H9 (cell line): ENCODE measurements around the gene POU2AF3. TPM values are rescaled to one million over a fixed set of nuclear protein-coding genes. Genes with fewer than 3 reads are reported as not detected.

Experiments
- DNase-seq: peaks from one replicate; pipeline ENCODE4 v3.0.0-alpha.2; 2017
- H2AFZ ChIP-seq: one replicate; pipeline ENCODE4 v1.6.1; 2013; ENCODE audit warnings: mild to moderate bottlenecking, low read length, control low read depth, moderate library complexity
- H2AK5ac ChIP-seq: 2 replicates; pipeline ENCODE4 v1.6.1; 2013; ENCODE audit warnings: low read length, control low read depth, mixed read lengths; ENCODE audit not compliant: insufficient read length
- H2BK120ac ChIP-seq: one replicate; pipeline ENCODE4 v1.6.1; 2013; ENCODE audit warnings: low read depth, mild to moderate bottlenecking, low read length, control low read depth, inconsistent platforms; ENCODE audit not compliant: poor library complexity, severe bottlenecking
- H2BK12ac ChIP-seq: 2 replicates; pipeline ENCODE4 v1.6.1; 2013; ENCODE audit warnings: low read length, control low read depth, mixed read lengths, low read depth; ENCODE audit not compliant: insufficient read length
- H2BK15ac ChIP-seq: 2 replicates; pipeline ENCODE4 v1.6.1; 2013; ENCODE audit warnings: low read depth, low read length, control low read depth
- H2BK20ac ChIP-seq: one replicate; pipeline ENCODE4 v1.6.1; 2013; ENCODE audit warnings: low read depth, mild to moderate bottlenecking, low read length, control low read depth, inconsistent platforms; ENCODE audit not compliant: poor library complexity, severe bottlenecking
- H2BK5ac ChIP-seq: 2 replicates; pipeline ENCODE4 v1.6.1; 2013; ENCODE audit warnings: low read length, control low read depth, mixed read lengths; ENCODE audit not compliant: insufficient read length
- H3K14ac ChIP-seq: 2 replicates; pipeline ENCODE4 v1.6.1; 2013; ENCODE audit warnings: low read length, control low read depth; ENCODE audit not compliant: insufficient read depth
- H3K18ac ChIP-seq: 2 replicates; pipeline ENCODE4 v1.6.1; 2013; ENCODE audit warnings: low read depth, mild to moderate bottlenecking, mixed read lengths, low read length, control low read depth; ENCODE audit not compliant: insufficient read length
- H3K23ac ChIP-seq: 2 replicates; pipeline ENCODE4 v1.6.1; 2013; ENCODE audit warnings: low read length, control low read depth, mixed read lengths, low read depth; ENCODE audit not compliant: insufficient read length
- H3K23me2 ChIP-seq: 2 replicates; pipeline ENCODE4 v1.6.1; 2013; ENCODE audit warnings: low read depth, mild to moderate bottlenecking, mixed read lengths, low read length, control low read depth; ENCODE audit not compliant: insufficient read length, poor library complexity, severe bottlenecking
- H3K27ac ChIP-seq: 2 replicates; pipeline ENCODE4 v1.5.1; 2013; ENCODE audit warnings: low read length, control low read depth, mixed read lengths, low read depth; ENCODE audit not compliant: insufficient read length
- H3K27me3 ChIP-seq: 2 replicates; pipeline ENCODE4 v1.6.1; 2013; ENCODE audit warnings: low read length, control low read depth, inconsistent platforms; ENCODE audit not compliant: insufficient read depth
- H3K4ac ChIP-seq: 2 replicates; pipeline ENCODE4 v1.6.1; 2013; ENCODE audit warnings: low read depth, mild to moderate bottlenecking, control low read depth, inconsistent platforms, low read length, moderate library complexity
- H3K4me1 ChIP-seq: 2 replicates; pipeline ENCODE4 v1.6.1; 2013; ENCODE audit warnings: low read length, control low read depth, inconsistent platforms; ENCODE audit not compliant: insufficient read depth
- H3K4me2 ChIP-seq: 2 replicates; pipeline ENCODE4 v1.6.1; 2013; ENCODE audit warnings: low read length, control low read depth, mixed read lengths; ENCODE audit not compliant: insufficient read length, insufficient read depth
- H3K56ac ChIP-seq: 2 replicates; pipeline ENCODE4 v1.6.1; 2013; ENCODE audit warnings: low read depth, mild to moderate bottlenecking, mixed read lengths, low read length, control low read depth; ENCODE audit not compliant: insufficient read length
- H3K79me1 ChIP-seq: 2 replicates; pipeline ENCODE4 v1.6.1; 2013; ENCODE audit warnings: low read depth, mild to moderate bottlenecking, moderate library complexity, low read length, control low read depth, inconsistent platforms; ENCODE audit not compliant: insufficient read depth, poor library complexity, severe bottlenecking
- H3K79me2 ChIP-seq: 2 replicates; pipeline ENCODE4 v1.6.1; 2013; ENCODE audit warnings: low read length, control low read depth, inconsistent platforms; ENCODE audit not compliant: insufficient read depth
- H3K9ac ChIP-seq: 2 replicates; pipeline ENCODE4 v1.6.1; 2013; ENCODE audit warnings: low read length, control low read depth, mixed read lengths; ENCODE audit not compliant: insufficient read length; ENCODE audit errors: extremely low read depth
- H3K9me3 ChIP-seq: one replicate; pipeline ENCODE4 v1.6.1; 2013; ENCODE audit warnings: low read depth, low read length, inconsistent platforms; ENCODE audit not compliant: control insufficient read depth
- H3T11ph ChIP-seq: one replicate; pipeline ENCODE4 v1.6.1; 2013; ENCODE audit warnings: mild to moderate bottlenecking, low read length, control low read depth, inconsistent platforms
- H4K20me1 ChIP-seq: one replicate; pipeline ENCODE4 v1.6.1; 2013; ENCODE audit not compliant: control insufficient read depth, insufficient read length, insufficient read depth
- H4K5ac ChIP-seq: 2 replicates; pipeline ENCODE4 v1.6.1; 2013; ENCODE audit warnings: low read depth, mild to moderate bottlenecking, mixed read lengths, low read length, control low read depth; ENCODE audit not compliant: insufficient read length
- H4K8ac ChIP-seq: replicated peaks from 2 replicates; pipeline ENCODE4 v1.6.1; 2013; ENCODE audit warnings: low read length, control low read depth, mixed read lengths, low read depth; ENCODE audit not compliant: insufficient read length
- H4K91ac ChIP-seq: 2 replicates; pipeline ENCODE4 v1.6.1; 2013; ENCODE audit warnings: low read depth, mild to moderate bottlenecking, moderate library complexity, mixed read lengths, low read length, control low read depth; ENCODE audit not compliant: insufficient read length
- H3K27ac Mint-ChIP-seq, 3 experiments: 2 replicates in 2 of 3; 3 replicates in 1 of 3; pipeline ENCODE4 v1.8.0; 2020 to 2021; ENCODE audit warnings: mixed read lengths in 3 of 3, mild to moderate bottlenecking in 1 of 3, moderate library complexity in 1 of 3
- H3K27me3 Mint-ChIP-seq: 2 replicates; pipeline ENCODE4 v1.8.0; 2021; ENCODE audit warnings: low read depth, mild to moderate bottlenecking, moderate library complexity, mixed read lengths
- H3K36me3 Mint-ChIP-seq, 3 experiments: 2 replicates in 2 of 3; 3 replicates in 1 of 3; pipeline ENCODE4 v1.8.0; 2020 to 2021; ENCODE audit warnings: low read depth in 3 of 3, mixed read lengths in 3 of 3; ENCODE audit not compliant: insufficient read depth in 1 of 3
- H3K4me1 Mint-ChIP-seq, 2 experiments: 2 replicates each; pipeline ENCODE4 v1.8.0; 2020; ENCODE audit warnings: mixed read lengths in 2 of 2
- H3K4me3 Mint-ChIP-seq, 2 experiments: 2 replicates in 1 of 2; 3 replicates in 1 of 2; pipeline ENCODE4 v1.8.0; 2020 to 2021; ENCODE audit warnings: mild to moderate bottlenecking in 2 of 2, mixed read lengths in 2 of 2, moderate library complexity in 1 of 2
- H3K9me3 Mint-ChIP-seq, 2 experiments: 2 replicates in 1 of 2; 3 replicates in 1 of 2; pipeline ENCODE4 v1.8.0; 2020; ENCODE audit warnings: mild to moderate bottlenecking in 2 of 2, mixed read lengths in 2 of 2, moderate library complexity in 1 of 2
- CTCF ChIP-seq: fragments of 200-600 bp; sonication (generic); conservative IDR thresholded peaks from 3 replicates; pipeline ENCODE4 v1.8.0; 2021; ENCODE audit warnings: antibody characterized with exemption, mild to moderate bottlenecking
- WGBS: extraction: QIAGEN DNeasy Blood & Tissue Kit; methylation state at CpG from one replicate; pipeline ENCODE4 v1.1.7; 2013; ENCODE audit warnings: missing lambda C conversion rate, low lambda C conversion rate, mixed read lengths; ENCODE audit not compliant: insufficient read length; ENCODE audit errors: extremely low coverage; 5-methylcytosine and 5-hydroxymethylcytosine counted together
- total RNA-seq: library from RNA; stranded (reverse); gene quantifications from 2 replicates; pipeline ENCODE4 v1.2.1, GENCODE V29; 2021

Gene POU2AF3
- total RNA-seq, 1 experiment from 2014 or later = 0.52 TPM

- Mint-ChIP-seq H3K36me3 (no peaks in the 10 kb centered on the region), H3K4me3 (no peak overlapping the region), H3K27ac (0 out of 7 replicates have a peak overlapping the region, but pooled peaks of 1 of the 3 experiments have one; percentile 57), H3K9me3 (no peaks in the 10 kb centered on the region), H3K27me3 (peaks cover 2% of the 10 kb centered on the region; the same call in 1 of the 2 replicates), H3K4me1 (peaks cover 7 to 13% of the 10 kb centered on the region in 2 experiments)
- no CpG with 5 or more reads among the region's 7 CpGs for WGBS
- H3K4me2 ChIP-seq = no peak overlapping the region
- H2AFZ ChIP-seq = no peak overlapping the region
- H3K79me1 ChIP-seq = no peaks in the 10 kb centered on the region
- no peaks in the 10 kb centered on the region for H3K9me3 ChIP-seq
- H4K8ac ChIP-seq = no peak overlapping the region
- no peak overlapping the region for H3K4ac ChIP-seq
- no peak overlapping the region for H3K18ac ChIP-seq
- no peak overlapping the region; the same call in 1 of the 2 replicates for H3K14ac ChIP-seq
- no peaks in the 10 kb centered on the region for H3K79me2 ChIP-seq
- no peak for TF ChIP-seq CTCF
- no peak overlapping the region for H4K5ac ChIP-seq
- no peaks in the 10 kb centered on the region for H3K27me3 ChIP-seq
- H3K23me2 ChIP-seq = no peaks in the 10 kb centered on the region
- no peak overlapping the region for H2BK15ac ChIP-seq
- no peak overlapping the region for H3K27ac ChIP-seq
- DNase-seq = no peak
- H2BK12ac ChIP-seq = no peak overlapping the region
- no peak overlapping the region for H3K9ac ChIP-seq
- H4K20me1 ChIP-seq = no peaks in the 10 kb centered on the region
- no peak overlapping the region for H2BK20ac ChIP-seq
- H4K91ac ChIP-seq = no peak overlapping the region
- H2BK120ac ChIP-seq = no peak overlapping the region
- 0 out of 2 replicates have a peak, but pooled peaks cover 3% of the 10 kb centered on the region for H3K4me1 ChIP-seq
- no peak overlapping the region for H3T11ph ChIP-seq
- no peak overlapping the region for H2AK5ac ChIP-seq
- H2BK5ac ChIP-seq = no peak overlapping the region
- no peak overlapping the region for H3K23ac ChIP-seq
- H3K56ac ChIP-seq = no peak overlapping the region
These were observed 9.8 kb downstream of the POU2AF3 start for GRCh38 chr11:111308140-111308539.
